Measurements from ENCODE around the gene PNPLA7. TPM values are rescaled to one million over a fixed set of nuclear protein-coding genes. Genes with fewer than 3 reads are reported as not detected.
"Not testable (repeated sequence)": the region's sequence is repeated elsewhere in the genome, so short reads cannot be mapped to it uniquely, and the experiment has no call there.

The PNPLA7 gene
- total RNA-seq, 4 donors from 2014 or later = 11.4 to 48.6 (median 27.2) TPM

- peaks cover 0 to 31% (median 0%) of the 10 kb centered on the region in 3 donors for H3K36me3 ChIP-seq
- H3K4me3 ChIP-seq = no peak overlapping the region
- TF ChIP-seq POLR2A (IDR thresholded peaks at IDR 0.05) (no peak), CTCF (IDR thresholded peaks at IDR 0.05) (no peak)
- H3K27me3 ChIP-seq = no peaks in the 10 kb centered on the region
- DNase-seq = no peak
- H3K9me3 ChIP-seq = no peaks in the 10 kb centered on the region
- no peaks in the 10 kb centered on the region for H3K4me1 ChIP-seq
- H3K27ac ChIP-seq = no peak overlapping the region
Measured at GRCh38 chr9:137543237-137543963, 6.8 kb downstream of the PNPLA7 start.

GRCh38 chr9:137542486-137542885 is 7.7 kb downstream of the PNPLA7 start:
- H3K9me3 ChIP-seq = no peaks in the 10 kb centered on the region
- DNase-seq = no peak
- TF ChIP-seq CTCF (IDR thresholded peaks at IDR 0.05) = no peak
- no peak for TF ChIP-seq POLR2A (IDR thresholded peaks at IDR 0.05)
- no peaks in the 10 kb centered on the region for H3K27me3 ChIP-seq
- no peaks in the 10 kb centered on the region for H3K4me1 ChIP-seq
- peaks cover 0 to 34% (median 0%) of the 10 kb centered on the region in 3 donors for H3K36me3 ChIP-seq
- H3K4me3 ChIP-seq = no peak overlapping the region
- no peak overlapping the region for H3K27ac ChIP-seq

- TF ChIP-seq CTCF (IDR thresholded peaks at IDR 0.05) (no peak), POLR2A (IDR thresholded peaks at IDR 0.05) (no peak)
Measured at GRCh38 chr9:137540536-137540935, 9.7 kb downstream of the PNPLA7 start.

GRCh38 chr9:137538058-137538457 is 12.1 kb downstream of the PNPLA7 start:
- H3K27me3 ChIP-seq = no peaks in the 10 kb centered on the region
- no peak overlapping the region for H3K27ac ChIP-seq
- peaks cover 0 to 31% (median 0%) of the 10 kb centered on the region in 3 donors for H3K36me3 ChIP-seq
- H3K9me3 ChIP-seq = no peaks in the 10 kb centered on the region
- DNase-seq = no peak
- H3K4me1 ChIP-seq = peaks cover 0 to 12% (median 3%) of the 10 kb centered on the region in 4 donors
- no peak overlapping the region for H3K4me3 ChIP-seq
- TF ChIP-seq POLR2A (IDR thresholded peaks at IDR 0.05) (no peak), CTCF (IDR thresholded peaks at IDR 0.05) (no peak)

More at GRCh38 chr9:137540536-137540935, 9.7 kb downstream of the PNPLA7 start:
- Histone ChIP-seq H3K27me3 (no peaks in the 10 kb centered on the region), H3K4me1 (no peaks in the 10 kb centered on the region), H3K27ac (no peak overlapping the region), H3K4me3 (no peak overlapping the region), H3K9me3 (no peaks in the 10 kb centered on the region), H3K36me3 (peaks cover 0 to 34% (median 0%) of the 10 kb centered on the region in 3 donors)
- DNase-seq = no peak

GRCh38 chr9:137536594-137537131 is 13.5 kb downstream of the PNPLA7 start:
- H3K27me3 ChIP-seq, H3K27ac ChIP-seq, H3K4me3 ChIP-seq, H3K9me3 ChIP-seq: not testable (repeated sequence)
- peak in 1 of 3 donors; percentile 24 for DNase-seq
- Histone ChIP-seq H3K4me1 (peaks cover 0 to 12% (median 3%) of the 10 kb centered on the region in 4 donors), H3K36me3 (peaks cover 0 to 18% (median 0%) of the 10 kb centered on the region in 3 donors)

GRCh38 chr9:137535120-137535428 is 15.1 kb downstream of the PNPLA7 start:
- no peak overlapping the region for H3K27ac ChIP-seq
- H3K4me3 ChIP-seq = no peak overlapping the region
- peaks cover 0 to 7% (median 0%) of the 10 kb centered on the region in 3 donors for H3K36me3 ChIP-seq
- H3K9me3 ChIP-seq = no peaks in the 10 kb centered on the region
- TF ChIP-seq CTCF (IDR thresholded peaks at IDR 0.05) (no peak), POLR2A (IDR thresholded peaks at IDR 0.05) (no peak)
- peaks cover 0 to 12% (median 3%) of the 10 kb centered on the region in 4 donors for H3K4me1 ChIP-seq
- DNase-seq = no peak
- no peaks in the 10 kb centered on the region for H3K27me3 ChIP-seq
